Measurements from ENCODE around the gene CNTF. TPM values are rescaled to one million over a fixed set of nuclear protein-coding genes. Genes with fewer than 3 reads are reported as not detected.

The CNTF gene
- total RNA-seq, 1 donor from 2014 or later = 4.4 TPM

DNA sequence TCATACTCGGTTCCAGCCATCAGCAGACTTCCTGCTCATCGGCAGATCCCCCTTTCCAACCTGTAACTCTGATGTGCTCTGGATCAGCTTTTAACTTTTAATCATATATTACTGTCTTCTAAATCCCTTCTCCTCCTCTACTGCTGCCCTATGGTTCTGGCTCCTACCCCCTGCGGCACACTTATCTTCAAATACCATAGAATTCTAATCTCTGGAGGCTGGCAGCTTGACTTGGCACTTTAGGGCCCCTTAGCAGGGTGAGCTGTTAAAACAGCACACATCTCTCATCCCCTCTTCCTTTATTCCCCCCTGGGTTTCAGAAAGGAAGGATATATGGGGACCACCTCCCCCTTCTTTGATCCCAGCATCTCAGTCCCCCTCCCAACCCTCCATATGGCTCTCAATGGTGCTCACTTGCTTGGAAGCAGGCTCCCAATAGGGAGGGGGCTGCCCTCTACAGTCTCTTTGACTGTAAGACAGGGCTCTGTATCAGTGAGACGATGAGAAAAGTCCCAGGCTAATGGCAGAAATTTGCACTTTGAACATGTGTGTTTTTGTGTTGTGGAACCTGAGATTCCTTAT is 4.4 kb upstream of the CNTF start:
- no peak overlapping the region for H3K27ac Mint-ChIP-seq (ENCODE audit: unreplicated experiment)
- H3K36me3 Mint-ChIP-seq (ENCODE audit: low read depth) = peaks cover 28% of the 10 kb centered on the region
- TF ChIP-seq, protein P1, sequence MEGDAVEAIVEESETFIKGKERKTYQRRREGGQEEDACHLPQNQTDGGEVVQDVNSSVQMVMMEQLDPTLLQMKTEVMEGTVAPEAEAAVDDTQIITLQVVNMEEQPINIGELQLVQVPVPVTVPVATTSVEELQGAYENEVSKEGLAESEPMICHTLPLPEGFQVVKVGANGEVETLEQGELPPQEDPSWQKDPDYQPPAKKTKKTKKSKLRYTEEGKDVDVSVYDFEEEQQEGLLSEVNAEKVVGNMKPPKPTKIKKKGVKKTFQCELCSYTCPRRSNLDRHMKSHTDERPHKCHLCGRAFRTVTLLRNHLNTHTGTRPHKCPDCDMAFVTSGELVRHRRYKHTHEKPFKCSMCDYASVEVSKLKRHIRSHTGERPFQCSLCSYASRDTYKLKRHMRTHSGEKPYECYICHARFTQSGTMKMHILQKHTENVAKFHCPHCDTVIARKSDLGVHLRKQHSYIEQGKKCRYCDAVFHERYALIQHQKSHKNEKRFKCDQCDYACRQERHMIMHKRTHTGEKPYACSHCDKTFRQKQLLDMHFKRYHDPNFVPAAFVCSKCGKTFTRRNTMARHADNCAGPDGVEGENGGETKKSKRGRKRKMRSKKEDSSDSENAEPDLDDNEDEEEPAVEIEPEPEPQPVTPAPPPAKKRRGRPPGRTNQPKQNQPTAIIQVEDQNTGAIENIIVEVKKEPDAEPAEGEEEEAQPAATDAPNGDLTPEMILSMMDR (conservative IDR thresholded peaks at IDR 0.05) = no peak
- H3K9me3 Mint-ChIP-seq = no peaks in the 10 kb centered on the region
- no peaks in the 10 kb centered on the region for H3K4me1 Mint-ChIP-seq
- H3K4me3 Mint-ChIP-seq = no peak overlapping the region
- no peaks in the 10 kb centered on the region for H3K27me3 Mint-ChIP-seq (ENCODE audit: low read depth)
- DNase-seq (ENCODE audit: low read depth, low spot score) = no peak

DNA sequence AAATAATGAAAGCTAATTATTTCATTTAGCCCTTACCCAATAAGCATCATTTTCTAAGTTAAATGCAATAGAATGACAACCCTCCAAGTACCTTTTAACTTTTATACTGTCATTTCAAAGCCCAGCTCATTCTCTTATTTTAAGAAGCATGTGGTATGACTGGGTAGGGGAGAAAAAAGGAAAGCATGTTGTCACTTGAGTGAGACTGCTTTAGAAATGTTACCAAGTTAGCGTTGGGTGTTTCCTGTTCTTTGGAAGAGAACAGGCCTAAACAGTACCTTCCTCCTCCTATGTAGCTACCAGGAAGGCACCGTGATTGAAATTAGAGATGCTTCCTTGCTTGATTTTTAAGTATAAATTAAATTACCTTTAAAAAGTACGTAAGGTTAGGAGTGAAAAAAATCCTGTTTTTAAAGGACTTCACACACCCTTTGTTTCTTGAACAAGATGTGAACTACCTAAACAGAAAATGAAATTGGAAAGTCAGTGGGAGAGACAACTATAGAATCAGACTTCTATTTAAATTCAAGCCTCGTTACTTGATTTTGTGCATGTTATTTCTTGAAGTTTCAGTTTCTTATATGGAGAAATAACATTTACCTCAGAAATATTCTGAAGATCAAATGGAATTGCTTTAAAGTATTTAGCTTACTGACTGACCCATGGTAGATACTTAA is 741 bp upstream of the CNTF start:
- no peak for DNase-seq (ENCODE audit: low read depth, low spot score)
- H3K4me1 Mint-ChIP-seq = no peaks in the 10 kb centered on the region
- H3K4me3 Mint-ChIP-seq = no peak overlapping the region
- no peak overlapping the region for H3K27ac Mint-ChIP-seq (ENCODE audit: unreplicated experiment)
- H3K36me3 Mint-ChIP-seq (ENCODE audit: low read depth) = peaks cover 26% of the 10 kb centered on the region
- no peaks in the 10 kb centered on the region for H3K27me3 Mint-ChIP-seq (ENCODE audit: low read depth)
- TF ChIP-seq, protein P1 (conservative IDR thresholded peaks at IDR 0.05) = no peak
- no peaks in the 10 kb centered on the region for H3K9me3 Mint-ChIP-seq

DNA sequence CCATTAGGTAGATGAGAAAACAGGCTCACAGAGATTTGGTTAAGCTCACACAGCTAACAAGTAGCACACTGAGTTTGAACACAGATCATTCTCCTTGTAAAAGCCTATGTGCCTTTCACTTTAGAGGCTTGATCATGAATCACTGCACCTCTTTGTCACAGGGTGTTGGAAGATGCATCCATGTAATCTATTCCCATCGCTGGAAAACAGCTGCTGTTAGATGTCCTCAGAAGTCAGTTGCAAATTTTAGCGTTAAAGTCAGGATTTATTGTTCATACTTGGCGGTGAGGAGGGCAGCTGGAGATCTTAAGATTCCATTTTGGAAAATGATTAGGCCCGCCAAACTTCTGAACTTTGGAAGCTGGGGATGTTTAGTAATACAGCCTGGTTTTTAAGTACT is 2.6 kb downstream of the CNTF start:
- H3K4me1 Mint-ChIP-seq = no peaks in the 10 kb centered on the region
- DNase-seq (ENCODE audit: low read depth, low spot score) = no peak
- H3K27ac Mint-ChIP-seq (ENCODE audit: unreplicated experiment) = no peak overlapping the region
- no peak overlapping the region for H3K4me3 Mint-ChIP-seq
- no peaks in the 10 kb centered on the region for H3K27me3 Mint-ChIP-seq (ENCODE audit: low read depth)
- H3K9me3 Mint-ChIP-seq = no peaks in the 10 kb centered on the region
- TF ChIP-seq, protein P1 (conservative IDR thresholded peaks at IDR 0.05) = no peak
- peaks cover 25% of the 10 kb centered on the region for H3K36me3 Mint-ChIP-seq (ENCODE audit: low read depth)

DNA sequence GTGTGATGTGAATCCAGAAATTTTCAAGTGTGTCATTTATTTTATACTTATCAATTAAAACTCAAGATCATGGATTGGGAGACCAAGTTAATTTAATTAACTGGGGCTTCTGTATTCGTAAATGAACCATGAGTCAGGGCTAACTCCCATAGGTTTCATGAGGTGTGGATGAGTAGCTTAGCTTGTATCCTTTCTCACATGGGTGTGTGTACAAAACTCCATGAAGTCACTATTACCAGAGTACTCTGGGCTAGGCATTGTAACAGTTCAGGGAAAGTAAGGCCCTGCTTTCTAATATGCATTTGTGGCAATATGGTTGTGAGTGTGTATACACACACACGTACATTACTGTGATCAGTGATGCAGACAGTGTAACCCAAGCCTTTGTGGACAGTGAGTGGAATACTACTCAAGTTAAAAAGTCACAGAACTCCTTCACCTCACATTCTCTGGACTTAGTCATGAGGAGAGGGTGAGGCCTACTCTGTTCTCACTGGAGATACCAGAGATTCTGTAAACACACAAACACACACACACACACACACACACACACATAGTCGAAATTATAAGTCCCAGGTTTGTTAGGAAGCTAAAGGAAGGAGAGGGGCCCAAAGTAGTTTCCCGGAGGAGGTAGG is 3.5 kb downstream of the CNTF start:
- Mint-ChIP-seq H3K9me3 (no peaks in the 10 kb centered on the region), H3K4me1 (no peaks in the 10 kb centered on the region), H3K4me3 (no peak overlapping the region), H3K27ac (ENCODE audit: unreplicated experiment) (no peak overlapping the region), H3K36me3 (ENCODE audit: low read depth) (peaks cover 22% of the 10 kb centered on the region), H3K27me3 (ENCODE audit: low read depth) (no peaks in the 10 kb centered on the region)
- TF ChIP-seq, protein P1 (conservative IDR thresholded peaks at IDR 0.05) = no peak
- no peak for DNase-seq (ENCODE audit: low read depth, low spot score)

DNA sequence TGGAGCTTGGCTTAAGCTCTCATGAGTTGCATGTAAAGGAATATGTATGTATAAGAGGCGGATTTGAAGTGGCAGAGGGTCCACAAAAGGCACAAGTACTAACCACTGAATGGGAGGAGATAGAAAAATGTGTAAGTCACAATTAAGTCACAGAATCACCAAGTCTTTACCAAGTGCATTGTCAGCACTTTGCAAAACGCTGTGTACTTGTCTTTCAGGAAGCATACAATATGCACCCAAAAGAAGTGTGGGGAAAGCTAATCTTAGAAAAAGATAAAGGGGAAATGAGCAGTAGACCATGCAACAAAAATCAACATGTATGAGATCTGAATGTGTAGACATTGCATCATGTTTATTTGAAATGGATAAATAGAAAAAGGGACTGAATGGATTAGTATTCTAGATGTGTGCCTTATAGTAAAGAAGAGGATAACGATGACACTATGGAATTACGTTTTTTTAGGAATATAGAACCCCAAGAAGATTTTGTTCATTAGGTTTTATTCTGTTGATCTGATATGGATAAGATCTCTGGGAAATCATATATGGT is 4.5 kb downstream of the CNTF start:
- Mint-ChIP-seq H3K4me3 (no peak overlapping the region), H3K27ac (ENCODE audit: unreplicated experiment) (no peak overlapping the region), H3K9me3 (no peaks in the 10 kb centered on the region), H3K36me3 (ENCODE audit: low read depth) (peaks cover 22% of the 10 kb centered on the region), H3K4me1 (no peaks in the 10 kb centered on the region), H3K27me3 (ENCODE audit: low read depth) (no peaks in the 10 kb centered on the region)
- TF ChIP-seq, protein P1 (conservative IDR thresholded peaks at IDR 0.05) = no peak
- DNase-seq (ENCODE audit: low read depth, low spot score) = no peak
